Colonic mucosa (tissue), 4 donors: ENCODE results near the gene ALPK1. TPM values are rescaled to one million over a fixed set of nuclear protein-coding genes. Genes with fewer than 3 reads are reported as not detected.

ENCODE experiments used
- DNase-seq: peaks from one replicate; pipeline ENCODE4 v3.0.0-alpha.2; 2020
- H3K27ac ChIP-seq: fragments of 200-600 bp; one replicate; pipeline ENCODE4 v1.8.0; 2021
- H3K27me3 ChIP-seq: fragments of 200-600 bp; one replicate; pipeline ENCODE4 v1.8.0; 2021
- H3K36me3 ChIP-seq: fragments of 200-600 bp; one replicate; pipeline ENCODE4 v1.8.0; 2021
- H3K4me1 ChIP-seq: fragments of 200-600 bp; one replicate; pipeline ENCODE4 v1.8.0; 2021; ENCODE audit warnings: mild to moderate bottlenecking
- H3K4me3 ChIP-seq: fragments of 200-600 bp; one replicate; pipeline ENCODE4 v1.8.0; 2021
- H3K9ac ChIP-seq, 2 donors: one replicate each; pipeline ENCODE4 v1.7.0; 2013; ENCODE audit warnings: control low read depth in 2 of 2, low read depth in 2 of 2, low read length in 2 of 2
- H3K9me3 ChIP-seq: fragments of 200-600 bp; one replicate; pipeline ENCODE4 v1.8.0; 2021
- intact Hi-C: fragments of 100-400 bp; cut with DNase I; formaldehyde crosslinking; loops from one replicate; pipeline ENCODE4 v1.14.1; 2022
- total RNA-seq, 2 donors: library from RNA; stranded (reverse); fragmentation: NEBNext Ultra II Directional in 1 of 2; extraction: Animal tissue kit (Norgen Biotek cat#: 25700) in 1 of 2; gene quantifications; one replicate each; pipeline ENCODE4 v1.2.1, GENCODE V29; 2021
- TF ChIP-seq, protein P1 (sequence below): fragments of 200-600 bp; IDR thresholded peaks from one replicate; pipeline ENCODE4 v1.8.0; 2022; ENCODE audit warnings: antibody characterized with exemption, mild to moderate bottlenecking
- donor health status: healthy.
- donor health status: DM: no; HTN: no; CAD: no.
- donor health status: DM: no; HTN: no; CAD: no.

ALPK1 gene
- total RNA-seq, 2 donors from 2014 or later, result 22.5 to 22.9 TPM

DNA sequence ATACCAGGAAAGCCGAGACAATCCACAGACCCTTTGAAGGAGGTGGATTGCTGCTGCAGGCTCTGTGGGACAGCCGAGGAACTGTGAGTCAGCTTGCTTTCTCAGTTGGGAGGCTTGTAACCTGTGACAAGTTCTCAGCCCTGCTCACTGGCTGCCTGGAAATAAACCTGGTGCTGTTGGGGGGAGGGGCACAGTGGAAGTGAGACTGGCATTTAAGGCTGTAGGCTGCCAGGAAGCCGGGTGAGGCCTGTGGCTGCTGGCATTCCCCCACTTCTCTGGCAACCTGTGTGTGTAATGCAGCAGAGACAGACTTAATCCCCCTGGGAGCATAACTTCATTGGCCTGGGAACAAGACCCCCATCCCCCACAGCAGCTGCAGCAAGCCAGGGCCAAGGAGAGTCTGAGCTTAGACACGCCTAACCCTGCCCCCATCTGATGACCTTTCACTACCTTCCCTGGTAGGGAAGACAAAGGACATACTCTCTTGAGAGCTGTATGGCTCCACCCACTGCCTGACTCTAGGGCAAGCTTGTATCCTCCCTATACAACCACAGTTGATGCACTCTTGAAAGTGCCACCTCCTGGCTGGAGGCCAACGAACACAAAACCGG lies 64.1 kb downstream of the ALPK1 start:
- no peaks in the 10 kb centered on the region for H3K27me3 ChIP-seq
- DNase-seq, result no peak
- TF ChIP-seq, protein P1, sequence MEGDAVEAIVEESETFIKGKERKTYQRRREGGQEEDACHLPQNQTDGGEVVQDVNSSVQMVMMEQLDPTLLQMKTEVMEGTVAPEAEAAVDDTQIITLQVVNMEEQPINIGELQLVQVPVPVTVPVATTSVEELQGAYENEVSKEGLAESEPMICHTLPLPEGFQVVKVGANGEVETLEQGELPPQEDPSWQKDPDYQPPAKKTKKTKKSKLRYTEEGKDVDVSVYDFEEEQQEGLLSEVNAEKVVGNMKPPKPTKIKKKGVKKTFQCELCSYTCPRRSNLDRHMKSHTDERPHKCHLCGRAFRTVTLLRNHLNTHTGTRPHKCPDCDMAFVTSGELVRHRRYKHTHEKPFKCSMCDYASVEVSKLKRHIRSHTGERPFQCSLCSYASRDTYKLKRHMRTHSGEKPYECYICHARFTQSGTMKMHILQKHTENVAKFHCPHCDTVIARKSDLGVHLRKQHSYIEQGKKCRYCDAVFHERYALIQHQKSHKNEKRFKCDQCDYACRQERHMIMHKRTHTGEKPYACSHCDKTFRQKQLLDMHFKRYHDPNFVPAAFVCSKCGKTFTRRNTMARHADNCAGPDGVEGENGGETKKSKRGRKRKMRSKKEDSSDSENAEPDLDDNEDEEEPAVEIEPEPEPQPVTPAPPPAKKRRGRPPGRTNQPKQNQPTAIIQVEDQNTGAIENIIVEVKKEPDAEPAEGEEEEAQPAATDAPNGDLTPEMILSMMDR, result no peak
- no peaks in the 10 kb centered on the region for H3K9me3 ChIP-seq
- intact Hi-C loops, result no loop called here
- H3K36me3 ChIP-seq, result no peaks in the 10 kb centered on the region
- H3K4me1 ChIP-seq, result no peaks in the 10 kb centered on the region
- no peak overlapping the region for H3K9ac ChIP-seq
- H3K4me3 ChIP-seq, result no peak overlapping the region
- H3K27ac ChIP-seq, result no peak overlapping the region

DNA sequence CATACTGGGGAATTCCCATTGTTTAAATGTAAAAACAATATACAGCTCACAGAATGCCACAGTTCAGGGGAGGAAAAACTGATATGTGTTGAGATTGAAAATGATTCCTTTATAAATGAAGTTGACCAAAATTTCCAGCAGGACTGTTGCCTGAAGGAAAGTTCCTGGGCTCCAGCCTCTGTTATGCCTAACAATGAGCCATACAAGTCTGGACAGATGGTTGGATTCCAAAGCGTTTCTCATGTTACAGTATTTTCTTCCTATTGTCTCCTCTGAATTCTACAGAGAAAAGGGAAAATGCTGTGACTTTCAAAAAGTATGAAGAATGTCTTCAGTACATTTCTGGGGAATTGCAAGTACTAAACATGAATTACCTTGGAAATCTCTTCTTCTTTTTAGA lies 73.3 kb downstream of the ALPK1 start:
- no peaks in the 10 kb centered on the region for H3K9me3 ChIP-seq
- no peak overlapping the region for H3K9ac ChIP-seq
- no peaks in the 10 kb centered on the region for H3K27me3 ChIP-seq
- H3K36me3 ChIP-seq, result no peaks in the 10 kb centered on the region
- H3K4me3 ChIP-seq, result no peak overlapping the region
- no peaks in the 10 kb centered on the region for H3K4me1 ChIP-seq
- DNase-seq, result no peak
- TF ChIP-seq, protein P1, result no peak
- no peak overlapping the region for H3K27ac ChIP-seq
- intact Hi-C loops, result no loop called here

DNA sequence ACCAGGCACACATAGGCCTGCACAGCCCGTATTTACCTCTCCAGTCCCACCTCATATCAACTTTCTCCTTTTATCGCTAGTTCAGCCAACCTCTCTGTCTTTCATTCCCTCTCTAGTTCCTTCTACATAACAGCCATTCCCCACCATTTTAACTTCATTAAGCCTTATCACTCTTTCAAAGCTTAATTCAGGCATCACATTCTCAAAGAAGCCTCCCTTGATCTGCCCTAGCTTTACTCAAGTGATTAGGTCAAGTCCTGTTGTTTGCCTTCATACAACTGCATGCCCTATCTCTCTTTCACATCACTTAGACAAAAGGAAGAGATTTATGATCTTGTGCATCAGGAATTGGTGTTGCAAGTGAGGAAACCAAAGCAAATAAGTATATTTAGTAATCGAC lies 74.2 kb downstream of the ALPK1 start:
- TF ChIP-seq, protein P1, result no peak
- DNase-seq, result no peak
- Histone ChIP-seq H3K27ac (no peak overlapping the region), H3K27me3 (no peaks in the 10 kb centered on the region), H3K9ac (no peak overlapping the region), H3K4me3 (no peak overlapping the region), H3K4me1 (no peaks in the 10 kb centered on the region), H3K36me3 (no peaks in the 10 kb centered on the region), H3K9me3 (no peaks in the 10 kb centered on the region)
- intact Hi-C loops, result no loop called here

DNA sequence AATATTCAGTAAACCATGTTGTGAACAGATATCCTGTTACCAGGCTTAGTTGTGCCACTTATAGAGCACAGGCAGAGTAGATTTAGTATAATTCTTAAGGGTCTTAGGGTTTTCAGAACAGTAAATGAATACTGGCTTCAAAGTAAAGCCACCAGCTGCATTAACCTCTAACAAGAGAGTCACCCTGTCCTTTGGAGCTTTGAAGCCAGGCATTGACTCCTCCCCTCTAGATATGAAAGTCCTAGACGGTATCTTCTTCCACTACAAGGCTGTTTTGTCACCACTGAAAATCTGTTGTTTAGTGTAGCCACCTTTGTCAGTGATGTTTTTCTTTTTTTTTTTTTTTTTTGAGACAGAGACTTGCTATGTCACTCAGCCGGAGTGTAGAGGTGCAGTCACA lies 77.7 kb downstream of the ALPK1 start:
- intact Hi-C loops, result no loop called here
- Histone ChIP-seq H3K4me3 (no peak overlapping the region), H3K27me3 (no peaks in the 10 kb centered on the region), H3K9me3 (no peaks in the 10 kb centered on the region), H3K36me3 (no peaks in the 10 kb centered on the region), H3K9ac (no peak overlapping the region), H3K4me1 (no peaks in the 10 kb centered on the region), H3K27ac (no peak overlapping the region)
- TF ChIP-seq, protein P1, result no peak
- DNase-seq, result no peak

DNA sequence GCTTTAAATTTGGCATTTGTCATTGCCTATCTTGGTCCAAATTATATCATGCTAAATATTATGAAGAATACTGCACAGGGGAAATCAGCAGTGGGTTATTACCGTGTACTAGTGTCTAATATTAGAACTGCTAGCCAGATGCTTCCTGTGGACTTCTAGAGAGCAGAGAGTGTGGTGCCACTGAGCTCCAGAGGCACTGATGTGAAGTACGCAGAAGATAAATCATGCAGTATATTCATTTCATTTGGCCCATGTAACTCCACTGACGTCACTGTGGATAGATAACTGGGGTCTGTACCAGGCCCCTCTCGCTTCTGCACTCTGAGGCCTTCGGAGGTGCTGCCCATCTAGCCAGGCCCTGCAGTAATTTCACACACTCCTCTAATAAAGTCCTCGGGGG lies 80.0 kb downstream of the ALPK1 start:
- intact Hi-C loops, result no loop called here
- no peak for DNase-seq

More for the DNA sequence above, 80.0 kb downstream of the ALPK1 start:
- no peaks in the 10 kb centered on the region for H3K27me3 ChIP-seq
- H3K27ac ChIP-seq, result no peak overlapping the region
- no peak overlapping the region for H3K9ac ChIP-seq
- no peaks in the 10 kb centered on the region for H3K36me3 ChIP-seq
- no peak overlapping the region for H3K4me3 ChIP-seq
- no peaks in the 10 kb centered on the region for H3K9me3 ChIP-seq
- H3K4me1 ChIP-seq, result no peaks in the 10 kb centered on the region
- TF ChIP-seq, protein P1, result no peak
